Tibial nerve (tissue), 4 donors: ENCODE results near the gene CDH4.

ENCODE experiments used
- CTCF ChIP-seq, 5 experiments: fragments of 200-600 bp in 3 of 5; fragments of 450-650 bp in 2 of 5; sonication (generic) in 3 of 5; IDR thresholded peaks; one replicate each; pipeline ENCODE4 v1.5.1; 2016 to 2019; ENCODE audit warnings: antibody characterized with exemption in 5 of 5, mild to moderate bottlenecking in 3 of 5, moderate library complexity in 2 of 5
- EP300 ChIP-seq, 2 donors: sonication (generic); formaldehyde crosslinking; IDR thresholded peaks; one replicate each; pipeline ENCODE4 v1.6.1; 2017; ENCODE audit warnings: antibody characterized with exemption in 2 of 2, mild to moderate bottlenecking in 1 of 2

GRCh38 chr20:61656198-61656597 is 404.1 kb downstream of the CDH4 start:
- TF ChIP-seq CTCF (IDR thresholded peaks at IDR 0.05) (no peak), EP300 (IDR thresholded peaks at IDR 0.05) (no peak)
